CD8-positive, alpha-beta memory T cell (primary cell): ENCODE measurements around the gene CEACAM4. TPM values are rescaled to one million over a fixed set of nuclear protein-coding genes. Genes with fewer than 3 reads are reported as not detected.
"Not testable (repeated sequence)": the region's sequence is repeated elsewhere in the genome, so short reads cannot be mapped to it uniquely, and the experiment has no call there.

Source experiments
- CTCF ChIA-PET: fragments of 350-600 bp; sonication (Branson Sonifier 250); formaldehyde crosslinking; loops from one replicate; lab custom pipeline; 2021; ENCODE audit warnings: antibody characterized with exemption; lab: Charles Lee
- POLR2A ChIA-PET: fragments of 350-600 bp; sonication (Branson Sonifier 250); formaldehyde crosslinking; loops from one replicate; lab custom pipeline; 2021; ENCODE audit warnings: antibody characterized with exemption; lab: Charles Lee
- DNase-seq, 5 donors: peaks; one replicate each; pipeline versions ENCODE4 v3.0.0 to v3.0.0-alpha.2; 2020 to 2022; ENCODE audit warnings: mixed read lengths in 1 of 5
- H3K27ac ChIP-seq: one replicate; pipeline ENCODE4 v1.7.0; 2013; ENCODE audit warnings: low read depth, mild to moderate bottlenecking, low read length, moderate library complexity
- H3K27me3 ChIP-seq: 2 replicates; pipeline ENCODE4 v1.7.0; 2013; ENCODE audit warnings: low read length, mild to moderate bottlenecking; ENCODE audit not compliant: insufficient read depth, poor library complexity, severe bottlenecking
- H3K36me3 ChIP-seq: 2 replicates; pipeline ENCODE4 v1.7.0; 2013; ENCODE audit warnings: mild to moderate bottlenecking, low read length, moderate library complexity; ENCODE audit not compliant: insufficient read depth
- H3K4me1 ChIP-seq: 2 replicates; pipeline ENCODE4 v1.7.0; 2013; ENCODE audit warnings: mild to moderate bottlenecking, low read length, moderate library complexity; ENCODE audit not compliant: insufficient read depth
- H3K4me3 ChIP-seq: 2 replicates; pipeline ENCODE4 v1.7.0; 2013; ENCODE audit warnings: mild to moderate bottlenecking, low read length
- H3K9me3 ChIP-seq: 2 replicates; pipeline ENCODE4 v1.7.0; 2013; ENCODE audit warnings: mild to moderate bottlenecking, low read length
- H3K27ac Mint-ChIP-seq, 8 donors: one replicate each; pipeline ENCODE4 v1.8.0; 2020 to 2021; ENCODE audit warnings: mixed read lengths in 8 of 8, mild to moderate bottlenecking in 6 of 8, inconsistent platforms in 3 of 8, moderate library complexity in 3 of 8
- H3K27me3 Mint-ChIP-seq, 2 donors: one replicate each; pipeline ENCODE4 v1.8.0; 2020 to 2021; ENCODE audit warnings: mixed read lengths in 2 of 2, mild to moderate bottlenecking in 1 of 2, moderate library complexity in 1 of 2
- H3K36me3 Mint-ChIP-seq, 3 donors: one replicate each; pipeline ENCODE4 v1.8.0; 2020 to 2021; ENCODE audit warnings: mixed read lengths in 3 of 3, inconsistent platforms in 1 of 3, mild to moderate bottlenecking in 1 of 3
- H3K4me1 Mint-ChIP-seq, 3 donors: one replicate each; pipeline ENCODE4 v1.8.0; 2020 to 2021; ENCODE audit warnings: mixed read lengths in 3 of 3, inconsistent platforms in 1 of 3, mild to moderate bottlenecking in 1 of 3
- H3K4me3 Mint-ChIP-seq, 7 donors: one replicate each; pipeline ENCODE4 v1.8.0; 2020 to 2021; ENCODE audit warnings: mixed read lengths in 7 of 7, mild to moderate bottlenecking in 6 of 7, moderate library complexity in 4 of 7, inconsistent platforms in 2 of 7
- H3K9me3 Mint-ChIP-seq, 5 donors: one replicate each; pipeline ENCODE4 v1.8.0; 2020 to 2022; ENCODE audit warnings: mixed read lengths in 5 of 5, mild to moderate bottlenecking in 3 of 5, moderate library complexity in 2 of 5, inconsistent platforms in 1 of 5
- polyA plus RNA-seq: library from polyadenylated mRNA; unstranded; fragments of 300-500 nt; fragmentation: Illumina TruSeq; gene quantifications from one replicate; pipeline ENCODE4 v1.2.3, GENCODE V29; 2021
- total RNA-seq, 2 experiments: library from RNA; stranded (reverse); gene quantifications; one replicate each; pipeline ENCODE4 v1.2.3, GENCODE V29; 2021

CEACAM4 gene
- not detected for total RNA-seq
- not detected for polyA plus RNA-seq

DNA sequence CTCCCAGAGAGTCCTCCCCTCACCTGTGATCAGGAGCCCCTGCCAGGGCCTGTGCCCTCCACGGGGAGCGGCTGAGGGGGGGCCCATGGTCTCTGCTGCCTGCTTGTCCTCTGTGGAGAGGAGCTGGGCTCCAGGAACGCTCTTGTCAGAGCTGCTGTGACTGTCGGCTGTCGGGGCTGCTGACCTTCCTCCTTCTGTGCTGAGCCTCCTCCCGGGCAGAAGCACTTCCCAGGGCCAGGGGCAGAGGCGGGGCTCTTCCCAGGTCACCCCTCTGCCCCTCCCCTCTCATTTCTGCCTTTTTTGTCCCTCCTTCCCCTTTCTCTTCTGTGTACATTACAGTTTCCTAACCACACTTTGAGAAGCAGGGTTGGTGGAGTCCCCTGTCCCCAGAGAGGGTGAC lies at the start of gene CEACAM4:
Gene CEACAM4, minus strand, starts transcription at position 198 of the 400 bp plus-strand sequence. Its CDS starts 111 bp downstream, at position 87.
- no peaks in the 10 kb centered on the region for H3K9me3 ChIP-seq
- Mint-ChIP-seq H3K9me3 (peaks cover 0 to 12% (median 2%) of the 10 kb centered on the region in 5 donors), H3K27me3 (peaks cover 26 to 63% of the 10 kb centered on the region in 2 donors), H3K36me3 (no peaks in the 10 kb centered on the region), H3K4me1 (no peaks in the 10 kb centered on the region), H3K27ac (no peak within 1 kb of the TSS), H3K4me3 (no peak within 1 kb of the TSS)
- CTCF ChIA-PET, result no interaction called here
- no peak within 1 kb of the TSS for H3K27ac ChIP-seq
- DNase-seq, result no peak
- H3K4me1 ChIP-seq, result no peaks in the 10 kb centered on the region
- peaks cover 8% of the 10 kb centered on the region for H3K27me3 ChIP-seq
- POLR2A ChIA-PET, result no interaction called here
- no peak within 1 kb of the TSS for H3K4me3 ChIP-seq
- H3K36me3 ChIP-seq, result no peaks in the 10 kb centered on the region

DNA sequence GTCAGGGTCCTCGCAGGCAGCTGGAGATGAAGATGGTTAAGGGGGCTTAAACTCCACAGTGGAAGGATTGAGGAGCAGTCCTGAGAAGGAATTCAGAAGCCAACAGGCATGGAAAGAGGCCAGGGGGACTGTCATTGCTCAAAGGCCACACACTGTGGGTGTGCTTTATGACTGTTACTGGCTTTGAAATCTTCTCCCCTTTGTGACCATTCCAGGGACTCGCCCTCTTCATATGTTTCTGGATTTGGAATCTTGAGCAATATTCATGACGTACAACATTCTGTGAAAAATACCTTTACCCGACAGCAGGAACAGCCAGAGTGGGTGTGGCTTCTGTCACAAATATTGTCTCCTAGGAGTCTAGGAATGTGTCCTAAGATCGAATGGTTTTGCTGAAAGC lies 44.6 kb upstream of the CEACAM4 start:
- H3K4me1 Mint-ChIP-seq, result no peaks in the 10 kb centered on the region
- Histone ChIP-seq H3K9me3 (no peaks in the 10 kb centered on the region), H3K4me3 (no peak overlapping the region), H3K4me1 (no peaks in the 10 kb centered on the region), H3K27me3 (no peaks in the 10 kb centered on the region), H3K36me3 (no peaks in the 10 kb centered on the region), H3K27ac (no peak overlapping the region)
- no peak overlapping the region for H3K4me3 Mint-ChIP-seq
- peaks cover 0 to 11% (median 0%) of the 10 kb centered on the region in 3 donors for H3K36me3 Mint-ChIP-seq
- no peak for DNase-seq
- CTCF ChIA-PET, result no interaction called here
- peaks cover 0 to 14% (median 10%) of the 10 kb centered on the region in 5 donors for H3K9me3 Mint-ChIP-seq
- peaks cover 35 to 76% of the 10 kb centered on the region in 2 donors for H3K27me3 Mint-ChIP-seq
- no peak overlapping the region for H3K27ac Mint-ChIP-seq
- POLR2A ChIA-PET, result interaction anchor here (0.7 kb wide), 1 partner anchor 301 kb away, joined by 3 read pairs; no protein-coding TSS in a partner anchor

DNA sequence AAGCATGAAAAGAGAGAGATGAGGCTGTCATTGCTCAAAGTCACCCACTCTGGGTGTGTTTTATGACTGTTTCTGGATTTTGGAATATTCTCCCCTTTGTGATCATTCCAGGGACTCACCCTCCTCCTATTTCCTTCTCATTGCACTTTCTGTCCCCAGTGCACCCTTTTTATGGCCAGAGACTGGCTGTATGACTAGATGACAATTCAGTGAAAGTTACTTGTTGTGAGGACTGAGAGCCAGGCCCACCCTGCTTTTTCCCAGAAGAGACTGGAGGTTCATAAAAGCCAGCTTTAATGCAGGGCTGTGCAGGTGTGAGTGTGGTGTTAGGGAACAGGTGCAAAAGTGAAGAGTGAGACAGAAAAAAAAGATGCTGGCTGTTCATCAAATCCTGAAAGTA lies 43.9 kb upstream of the CEACAM4 start:
- Histone ChIP-seq H3K36me3 (no peaks in the 10 kb centered on the region), H3K9me3 (peaks cover 5% of the 10 kb centered on the region), H3K4me3 (no peak overlapping the region), H3K4me1 (no peaks in the 10 kb centered on the region), H3K27me3 (no peaks in the 10 kb centered on the region), H3K27ac (no peak overlapping the region)
- H3K27ac Mint-ChIP-seq, result no peak overlapping the region
- H3K9me3 Mint-ChIP-seq, result peaks cover 4 to 20% (median 15%) of the 10 kb centered on the region in 5 donors
- no peaks in the 10 kb centered on the region for H3K4me1 Mint-ChIP-seq
- ChIA-PET CTCF (no interaction called here), POLR2A (interaction anchor here (0.7 kb wide), 1 partner anchor 300 kb away, joined by 3 read pairs; no protein-coding TSS in a partner anchor)
- H3K4me3 Mint-ChIP-seq, result no peak overlapping the region
- H3K27me3 Mint-ChIP-seq, result peaks cover 35 to 71% of the 10 kb centered on the region in 2 donors
- peaks cover 0 to 11% (median 0%) of the 10 kb centered on the region in 3 donors for H3K36me3 Mint-ChIP-seq
- no peak for DNase-seq

DNA sequence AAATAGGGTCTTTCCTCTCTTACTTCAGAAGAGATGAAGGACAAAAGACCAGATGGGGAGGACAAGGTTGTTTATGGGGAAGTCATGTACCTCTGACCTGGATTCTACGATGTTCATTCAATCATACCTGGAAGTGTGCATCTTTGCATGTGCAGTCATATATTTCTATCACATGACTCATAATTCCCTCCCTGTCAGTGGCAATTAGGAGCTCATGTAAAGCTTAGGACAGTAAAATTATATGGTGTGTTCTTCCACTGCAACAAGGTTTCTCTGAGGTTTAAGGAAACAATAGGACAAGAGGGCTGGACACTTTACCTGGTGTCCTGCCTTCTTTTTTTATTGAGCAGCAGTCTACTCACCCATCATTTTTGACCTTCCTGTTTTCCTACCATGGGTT lies 41.4 kb upstream of the CEACAM4 start:
- Mint-ChIP-seq H3K4me3 (no peak overlapping the region), H3K27ac (no peak overlapping the region), H3K36me3 (peaks cover 0 to 21% (median 3%) of the 10 kb centered on the region in 3 donors), H3K4me1 (no peaks in the 10 kb centered on the region), H3K9me3 (peaks cover 20 to 39% (median 36%) of the 10 kb centered on the region in 5 donors), H3K27me3 (peaks cover 36 to 62% of the 10 kb centered on the region in 2 donors)
- Histone ChIP-seq H3K4me3 (no peak overlapping the region), H3K27ac (no peak overlapping the region), H3K4me1 (no peaks in the 10 kb centered on the region), H3K36me3 (no peaks in the 10 kb centered on the region), H3K27me3 (no peaks in the 10 kb centered on the region), H3K9me3 (peaks cover 9% of the 10 kb centered on the region)
- DNase-seq, result no peak
- ChIA-PET CTCF (no interaction called here), POLR2A (no interaction called here)

DNA sequence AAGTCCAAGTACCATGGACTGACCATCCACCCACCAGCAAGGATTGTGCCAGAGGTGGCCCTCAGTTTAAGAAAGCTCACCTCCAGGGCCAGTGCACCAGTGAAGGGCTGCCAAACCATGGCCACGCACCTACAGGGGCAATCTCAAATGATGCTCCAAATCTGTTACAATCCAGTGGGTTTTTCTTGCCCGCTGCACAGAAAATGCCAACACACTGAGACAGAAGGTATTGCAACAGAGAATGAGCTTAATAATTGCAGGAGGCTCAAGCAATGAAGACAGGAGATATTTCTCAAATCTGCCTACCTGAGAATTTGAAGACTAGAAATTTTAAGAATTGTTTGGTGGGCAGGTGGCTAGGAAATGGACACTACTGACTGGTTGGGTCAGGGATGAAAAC lies 39.2 kb upstream of the CEACAM4 start:
- CTCF ChIA-PET, result no interaction called here

DNA sequence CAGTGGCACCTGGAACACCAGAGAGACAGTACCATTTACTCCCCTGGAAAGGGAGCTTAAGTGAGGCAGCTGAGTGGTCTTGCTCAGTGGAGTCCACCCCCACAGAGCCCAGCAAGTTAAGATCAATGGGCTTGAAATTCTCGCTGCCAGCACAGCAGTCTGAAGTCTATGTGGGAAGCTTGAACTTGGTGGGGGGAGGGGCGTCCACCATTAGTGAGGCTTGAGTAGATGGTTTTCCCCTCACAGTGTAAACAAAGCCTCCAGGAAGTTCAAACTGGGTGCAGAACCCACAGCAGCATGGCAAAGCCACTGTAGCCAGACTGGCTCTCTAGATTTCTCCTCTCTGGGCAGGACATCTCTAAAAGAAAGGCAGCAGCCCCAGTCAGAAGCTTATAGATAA lies 30.3 kb upstream of the CEACAM4 start:
- Histone ChIP-seq H3K27ac (no peak overlapping the region), H3K4me3 (no peak overlapping the region), H3K27me3 (no peaks in the 10 kb centered on the region), H3K36me3 (no peaks in the 10 kb centered on the region), H3K9me3 (no peaks in the 10 kb centered on the region), H3K4me1 (peaks cover 13% of the 10 kb centered on the region)
- H3K27me3 Mint-ChIP-seq, result peaks cover 37 to 79% of the 10 kb centered on the region in 2 donors
- H3K27ac Mint-ChIP-seq, result peak overlapping the region in 5 of 8 donors; percentile 84 to 96 (median 91)
- POLR2A ChIA-PET, result no interaction called here
- peaks cover 10 to 27% (median 22%) of the 10 kb centered on the region in 3 donors for H3K4me1 Mint-ChIP-seq
- H3K4me3 Mint-ChIP-seq, result peak overlapping the region in 6 of 7 donors; percentile 6 to 84 (median 60)
- peaks cover 0 to 62% (median 2%) of the 10 kb centered on the region in 3 donors for H3K36me3 Mint-ChIP-seq
- DNase-seq, result peak in 2 of 5 donors; percentile 4 to 49
- CTCF ChIA-PET, result no interaction called here
- peaks cover 10 to 71% (median 39%) of the 10 kb centered on the region in 5 donors for H3K9me3 Mint-ChIP-seq

More for the DNA sequence above, 39.2 kb upstream of the CEACAM4 start:
- no peak overlapping the region for H3K4me3 Mint-ChIP-seq
- H3K27me3 ChIP-seq, result no peaks in the 10 kb centered on the region
- no peak overlapping the region for H3K27ac Mint-ChIP-seq
- H3K36me3 ChIP-seq, result no peaks in the 10 kb centered on the region
- POLR2A ChIA-PET, result no interaction called here
- DNase-seq, result no peak
- no peak overlapping the region for H3K4me3 ChIP-seq
- H3K27ac ChIP-seq, result no peak overlapping the region
- no peaks in the 10 kb centered on the region for H3K4me1 ChIP-seq
- peaks cover 0 to 32% (median 3%) of the 10 kb centered on the region in 3 donors for H3K36me3 Mint-ChIP-seq
- peaks cover 34 to 58% of the 10 kb centered on the region in 2 donors for H3K27me3 Mint-ChIP-seq
- peaks cover 20 to 51% (median 42%) of the 10 kb centered on the region in 5 donors for H3K9me3 Mint-ChIP-seq
- peaks cover 9% of the 10 kb centered on the region for H3K9me3 ChIP-seq
- no peaks in the 10 kb centered on the region for H3K4me1 Mint-ChIP-seq

DNA sequence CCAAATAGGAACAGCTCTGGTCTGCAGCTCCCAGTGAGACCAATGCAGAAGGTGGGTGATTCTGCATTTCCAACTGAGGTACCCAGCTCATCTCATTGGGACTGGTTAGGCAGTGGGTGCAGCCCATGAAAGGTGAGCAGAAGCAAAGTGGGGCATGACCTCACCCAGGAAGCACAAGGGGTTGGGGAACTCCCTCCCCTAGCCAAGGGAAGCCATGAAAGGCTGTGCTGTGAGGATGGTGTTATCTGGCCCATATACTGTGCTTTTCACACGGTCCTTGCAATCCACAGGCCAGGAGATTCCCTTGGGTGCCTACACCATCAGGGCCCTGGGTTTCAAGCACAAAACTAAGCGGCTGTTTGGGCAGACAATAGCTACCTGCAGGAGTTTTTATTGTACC lies 29.9 kb upstream of the CEACAM4 start:
- peaks cover 33 to 78% of the 10 kb centered on the region in 2 donors for H3K27me3 Mint-ChIP-seq
- POLR2A ChIA-PET, result not testable (repeated sequence)

DNA sequence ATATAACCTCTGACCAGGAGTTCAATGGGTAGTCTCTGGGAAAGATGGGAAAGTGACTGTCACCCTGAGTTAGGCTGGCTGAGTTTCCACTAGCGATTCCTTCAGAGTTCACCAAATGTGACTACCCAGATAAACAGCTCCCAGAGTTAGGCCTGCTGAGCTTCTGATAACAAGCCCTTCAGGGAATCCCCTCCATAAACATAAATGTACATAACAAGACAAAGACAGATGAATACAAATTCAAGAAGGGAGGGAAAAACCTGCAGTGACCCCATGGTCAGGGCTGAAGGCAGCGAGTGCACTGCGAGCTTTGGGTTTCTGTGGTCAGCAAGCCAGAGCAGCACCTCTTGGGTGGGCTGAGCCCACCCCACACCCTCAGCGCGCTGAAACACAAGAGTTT lies 25.4 kb upstream of the CEACAM4 start:
- ChIA-PET CTCF (interaction anchor here (1.6 kb wide), 1 partner anchor 10 kb away, joined by 9 read pairs; no protein-coding TSS in a partner anchor), POLR2A (no interaction called here)
- H3K27ac Mint-ChIP-seq, result no peak overlapping the region
- peaks cover 28 to 71% of the 10 kb centered on the region in 2 donors for H3K27me3 Mint-ChIP-seq
- Histone ChIP-seq H3K9me3 (no peaks in the 10 kb centered on the region), H3K4me1 (peaks cover 7% of the 10 kb centered on the region), H3K36me3 (no peaks in the 10 kb centered on the region), H3K27ac (no peak overlapping the region), H3K27me3 (peaks cover 4% of the 10 kb centered on the region), H3K4me3 (no peak overlapping the region)
- H3K36me3 Mint-ChIP-seq, result peaks cover 0 to 27% (median 0%) of the 10 kb centered on the region in 3 donors
- no peak overlapping the region for H3K4me3 Mint-ChIP-seq
- peaks cover 10 to 34% (median 22%) of the 10 kb centered on the region in 5 donors for H3K9me3 Mint-ChIP-seq
- DNase-seq, result no peak
- peaks cover 8 to 16% (median 15%) of the 10 kb centered on the region in 3 donors for H3K4me1 Mint-ChIP-seq

More for the DNA sequence above, 29.9 kb upstream of the CEACAM4 start:
- H3K9me3 Mint-ChIP-seq, result peaks cover 10 to 67% (median 35%) of the 10 kb centered on the region in 5 donors
- CTCF ChIA-PET, H3K36me3 ChIP-seq, H3K9me3 ChIP-seq, H3K27me3 ChIP-seq, H3K27ac ChIP-seq, H3K4me3 ChIP-seq: not testable (repeated sequence)
- H3K4me1 Mint-ChIP-seq, result peaks cover 10 to 27% (median 22%) of the 10 kb centered on the region in 3 donors
- DNase-seq, result peak in 2 of 5 donors; percentile 16 to 29
- peaks cover 0 to 58% (median 2%) of the 10 kb centered on the region in 3 donors for H3K36me3 Mint-ChIP-seq
- H3K4me3 Mint-ChIP-seq, result peak overlapping the region; percentile 6 to 84 (median 57)
- peaks cover 13% of the 10 kb centered on the region for H3K4me1 ChIP-seq
- peak overlapping the region in 5 of 8 donors; percentile 84 to 96 (median 91) for H3K27ac Mint-ChIP-seq
